Measurements from ENCODE around the gene TMEM184A. TPM values are rescaled to one million over a fixed set of nuclear protein-coding genes. Genes with fewer than 3 reads are reported as not detected.

The TMEM184A gene
- total RNA-seq, 1 experiment from 2014 or later = 13.4 TPM

Other genes with a start within 250 kb of the TMEM184A start
- 8.8 and 13.5 TPM in 2 replicates for gene MICALL2, start 96.7 kb downstream of the TMEM184A start, total RNA-seq (2014; rRNA removed; shearing (Covaris generic); ENCODE audit: low replicate concordance)
- 39.4 and 78.5 TPM in 2 replicates for gene INTS1, start 51.8 kb downstream of the TMEM184A start, total RNA-seq (2014; rRNA removed; shearing (Covaris generic); ENCODE audit: low replicate concordance)
- 26.5 and 33.2 TPM in 2 replicates for gene MAFK, start 25.5 kb downstream of the TMEM184A start, total RNA-seq (2014; rRNA removed; shearing (Covaris generic); ENCODE audit: low replicate concordance)
- gene PSMG3, start 13.8 kb upstream of the TMEM184A start, total RNA-seq (2014; rRNA removed; shearing (Covaris generic); ENCODE audit: low replicate concordance) = 101 and 106 TPM in 2 replicates
- not detected in 2 replicates for gene ELFN1, start 114.1 kb upstream of the TMEM184A start, total RNA-seq (2014; rRNA removed; shearing (Covaris generic); ENCODE audit: low replicate concordance)

Data from Caki2 (cell line).